ENCODE results near the gene CARMIL3. TPM values are rescaled to one million over a fixed set of nuclear protein-coding genes. Genes with fewer than 3 reads are reported as not detected.

CARMIL3 gene
- polyA plus RNA-seq, 1 experiment: not detected

DNA sequence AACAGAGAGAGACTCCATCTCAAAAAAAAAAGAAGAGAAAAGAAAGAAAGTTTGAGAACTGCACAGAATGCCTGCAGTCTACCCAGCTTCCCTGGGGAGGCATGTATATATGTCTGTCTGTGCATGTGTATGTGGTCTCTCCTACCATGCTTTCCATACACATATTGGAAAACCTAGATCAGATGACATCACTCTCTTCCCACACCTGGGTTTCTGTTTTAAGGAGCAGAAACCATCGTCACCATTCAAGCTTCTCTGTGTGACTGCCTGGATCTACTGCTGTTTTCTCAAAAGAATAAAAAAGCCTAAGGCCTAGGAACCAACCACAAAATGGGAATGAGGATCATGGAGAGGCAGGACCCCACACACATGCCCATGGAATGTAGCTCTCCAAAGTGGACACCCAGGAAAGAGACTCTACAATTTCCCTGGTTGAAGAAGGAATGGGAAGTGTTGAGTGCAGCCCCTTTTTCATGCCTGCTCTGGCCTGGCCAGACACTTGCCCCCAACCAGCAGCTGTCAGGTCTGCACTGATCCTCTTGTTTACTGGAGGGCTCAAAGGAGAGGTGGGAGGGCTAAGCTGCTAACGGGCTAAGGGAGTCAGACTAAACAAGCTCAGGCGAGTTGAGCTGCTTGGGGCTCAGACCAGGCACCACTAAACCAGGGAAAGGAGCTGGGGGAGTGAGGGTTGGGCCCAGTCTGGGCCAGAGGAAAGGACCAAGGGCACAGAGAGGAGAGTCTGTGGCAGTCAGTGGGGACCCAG, 34.6 kb downstream of the CARMIL3 start:
- no peak overlapping the region for H3K27ac ChIP-seq (ENCODE audit: low read depth, low read length)
- ChIA-PET POLR2A (no interaction called here), CTCF (interaction anchor here (1.0 to 1.7 kb wide), 4 partner anchors 22 to 75 kb away, joined by 3 to 8 read pairs (median 4); partner anchors contain the start of gene IRF9)
- peaks cover 39% of the 10 kb centered on the region for H3K27me3 ChIP-seq (ENCODE audit: control insufficient read depth, insufficient read depth, low read length)
- TF ChIP-seq, protein P1, sequence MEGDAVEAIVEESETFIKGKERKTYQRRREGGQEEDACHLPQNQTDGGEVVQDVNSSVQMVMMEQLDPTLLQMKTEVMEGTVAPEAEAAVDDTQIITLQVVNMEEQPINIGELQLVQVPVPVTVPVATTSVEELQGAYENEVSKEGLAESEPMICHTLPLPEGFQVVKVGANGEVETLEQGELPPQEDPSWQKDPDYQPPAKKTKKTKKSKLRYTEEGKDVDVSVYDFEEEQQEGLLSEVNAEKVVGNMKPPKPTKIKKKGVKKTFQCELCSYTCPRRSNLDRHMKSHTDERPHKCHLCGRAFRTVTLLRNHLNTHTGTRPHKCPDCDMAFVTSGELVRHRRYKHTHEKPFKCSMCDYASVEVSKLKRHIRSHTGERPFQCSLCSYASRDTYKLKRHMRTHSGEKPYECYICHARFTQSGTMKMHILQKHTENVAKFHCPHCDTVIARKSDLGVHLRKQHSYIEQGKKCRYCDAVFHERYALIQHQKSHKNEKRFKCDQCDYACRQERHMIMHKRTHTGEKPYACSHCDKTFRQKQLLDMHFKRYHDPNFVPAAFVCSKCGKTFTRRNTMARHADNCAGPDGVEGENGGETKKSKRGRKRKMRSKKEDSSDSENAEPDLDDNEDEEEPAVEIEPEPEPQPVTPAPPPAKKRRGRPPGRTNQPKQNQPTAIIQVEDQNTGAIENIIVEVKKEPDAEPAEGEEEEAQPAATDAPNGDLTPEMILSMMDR (IDR thresholded peaks at IDR 0.05; ENCODE audit: low read depth, low read length): no peak
- H3K4me3 ChIP-seq (ENCODE audit: low read depth, low read length): no peak overlapping the region
- H3K9me3 ChIP-seq (ENCODE audit: control insufficient read depth, insufficient read depth, low read length): no peaks in the 10 kb centered on the region; the same call in 1 of the 2 replicates
- no peak for DNase-seq (ENCODE audit: low read depth, low spot score)

DNA sequence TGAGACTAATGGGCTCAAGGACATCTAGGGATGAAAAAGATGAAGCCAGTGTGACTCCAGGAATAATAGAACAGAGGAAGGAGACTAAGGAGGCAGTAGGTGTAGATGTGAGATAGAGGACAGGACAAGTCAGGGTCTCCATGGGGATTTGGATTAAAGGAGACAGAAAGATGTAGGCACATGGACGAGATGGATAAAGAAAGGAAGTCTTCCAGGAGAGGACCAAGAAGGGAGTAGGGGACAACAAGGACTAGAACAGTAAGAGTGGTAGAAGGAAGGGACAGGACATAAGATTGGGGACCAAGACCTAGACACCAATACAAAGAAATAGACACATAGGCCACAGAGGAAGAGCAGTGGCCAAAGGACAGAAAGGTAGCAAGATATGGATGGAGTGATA, 35.2 kb downstream of the CARMIL3 start:
- POLR2A ChIA-PET: no interaction called here
- no peaks in the 10 kb centered on the region; the same call in 1 of the 2 replicates for H3K9me3 ChIP-seq (ENCODE audit: control insufficient read depth, insufficient read depth, low read length)
- CTCF ChIA-PET: interaction anchor here (1.0 to 1.7 kb wide), 4 partner anchors 22 to 74 kb away, joined by 3 to 8 read pairs (median 4); partner anchors contain the start of gene IRF9
- no peak overlapping the region for H3K4me3 ChIP-seq (ENCODE audit: low read depth, low read length)
- TF ChIP-seq, protein P1 (IDR thresholded peaks at IDR 0.05; ENCODE audit: low read depth, low read length): no peak
- peaks cover 35% of the 10 kb centered on the region for H3K27me3 ChIP-seq (ENCODE audit: control insufficient read depth, insufficient read depth, low read length)
- no peak for DNase-seq (ENCODE audit: low read depth, low spot score)
- H3K27ac ChIP-seq (ENCODE audit: low read depth, low read length): no peak overlapping the region

DNA sequence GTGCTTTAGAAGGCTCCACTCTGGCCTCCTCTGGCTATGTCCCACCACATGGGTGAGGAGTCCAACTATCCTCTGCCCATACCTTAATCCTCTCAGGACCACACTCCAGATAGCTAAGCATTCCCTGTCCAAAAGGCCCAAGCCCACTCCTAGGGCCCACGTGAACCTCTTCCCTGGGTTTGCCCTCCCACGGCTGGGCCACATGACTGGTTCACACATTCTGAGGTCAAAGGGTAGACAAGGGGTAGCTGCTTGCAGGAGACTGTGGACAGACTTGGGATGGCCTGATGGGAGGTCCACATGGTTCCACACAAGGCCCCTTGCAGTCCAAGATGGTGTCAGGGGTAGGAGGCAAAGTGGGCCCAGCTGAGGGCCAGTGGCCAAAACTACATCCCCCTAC, 36.3 kb downstream of the CARMIL3 start:
- ChIA-PET POLR2A (interaction anchor here (0.7 kb wide), 1 partner anchor 531 kb away, joined by 3 read pairs; no protein-coding TSS in a partner anchor), CTCF (interaction anchor here (0.7 to 8.4 kb wide), 2 partner anchors 27 to 31 kb away, joined by 5 to 196 read pairs; no protein-coding TSS in a partner anchor)
- DNase-seq (ENCODE audit: low read depth, low spot score): no peak
- H3K9me3 ChIP-seq (ENCODE audit: control insufficient read depth, insufficient read depth, low read length): no peaks in the 10 kb centered on the region
- H3K4me3 ChIP-seq (ENCODE audit: low read depth, low read length): no peak overlapping the region
- H3K27me3 ChIP-seq (ENCODE audit: control insufficient read depth, insufficient read depth, low read length): peaks cover 24% of the 10 kb centered on the region
- TF ChIP-seq, protein P1 (IDR thresholded peaks at IDR 0.05; ENCODE audit: low read depth, low read length): no peak
- no peak overlapping the region for H3K27ac ChIP-seq (ENCODE audit: low read depth, low read length)

DNA sequence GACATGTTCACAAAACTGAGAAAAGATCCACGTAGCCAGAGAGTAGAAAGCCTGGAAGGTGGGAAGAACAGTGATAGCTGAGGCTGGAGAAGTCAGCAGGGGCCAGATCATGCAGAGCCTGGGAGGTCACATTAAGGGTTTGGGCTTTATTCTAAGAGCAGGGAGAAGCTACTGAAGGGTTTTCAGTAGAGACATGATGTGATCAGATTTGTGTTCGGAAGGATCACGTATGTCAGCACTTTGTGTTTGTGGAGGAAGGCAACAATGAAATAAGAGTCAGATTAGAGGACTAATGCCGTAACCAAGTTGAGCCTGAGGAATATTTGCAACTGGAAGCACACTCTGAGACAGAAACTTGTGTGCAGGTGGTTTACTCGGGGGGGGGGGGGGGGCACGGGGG, 38.1 kb downstream of the CARMIL3 start:
- no peak overlapping the region for H3K27ac ChIP-seq (ENCODE audit: low read depth, low read length)
- peaks cover 9% of the 10 kb centered on the region for H3K27me3 ChIP-seq (ENCODE audit: control insufficient read depth, insufficient read depth, low read length)
- DNase-seq (ENCODE audit: low read depth, low spot score): no peak
- TF ChIP-seq, protein P1 (IDR thresholded peaks at IDR 0.05; ENCODE audit: low read depth, low read length): no peak
- H3K9me3 ChIP-seq (ENCODE audit: control insufficient read depth, insufficient read depth, low read length): no peaks in the 10 kb centered on the region; the same call in 1 of the 2 replicates
- POLR2A ChIA-PET: no interaction called here
- CTCF ChIA-PET: interaction anchor here (0.7 to 9.9 kb wide), 18 partner anchors 8 to 789 kb away, joined by 3 to 212 read pairs (median 6); partner anchors contain the start of genes CARMIL3 and CPNE6
- H3K4me3 ChIP-seq (ENCODE audit: low read depth, low read length): no peak overlapping the region

DNA sequence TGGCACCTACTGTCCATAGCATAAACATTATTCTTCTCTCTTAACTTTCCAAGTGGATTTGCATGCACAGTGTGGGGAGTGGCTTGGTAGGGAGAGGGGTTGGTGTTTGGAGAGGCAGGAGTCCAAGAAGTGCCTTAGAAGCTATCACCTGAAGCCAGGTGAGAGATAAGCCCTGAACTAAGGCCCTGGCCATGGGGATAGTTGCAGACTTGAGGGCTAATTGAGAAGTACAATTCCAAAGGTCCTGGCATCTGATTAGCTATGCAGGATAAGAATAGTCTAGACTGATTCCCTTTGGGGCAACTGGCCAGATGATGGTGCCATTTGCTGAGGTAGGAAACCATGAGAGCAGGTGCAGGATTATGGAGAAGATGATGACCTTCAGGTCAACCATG, 40.3 kb downstream of the CARMIL3 start:
- CTCF ChIA-PET: interaction anchor here (1.1 to 9.9 kb wide), 7 partner anchors 12 to 461 kb away, joined by 3 to 212 read pairs (median 29); no protein-coding TSS in a partner anchor
- H3K27me3 ChIP-seq (ENCODE audit: control insufficient read depth, insufficient read depth, low read length): no peaks in the 10 kb centered on the region
- TF ChIP-seq, protein P1 (IDR thresholded peaks at IDR 0.05; ENCODE audit: low read depth, low read length): no peak
- POLR2A ChIA-PET: no interaction called here
- H3K4me3 ChIP-seq (ENCODE audit: low read depth, low read length): no peak overlapping the region
- DNase-seq (ENCODE audit: low read depth, low spot score): no peak
- H3K27ac ChIP-seq (ENCODE audit: low read depth, low read length): no peak overlapping the region
- no peaks in the 10 kb centered on the region; the same call in 1 of the 2 replicates for H3K9me3 ChIP-seq (ENCODE audit: control insufficient read depth, insufficient read depth, low read length)

Measured in AG04450 (cell line).